DND-41 (cell line): ENCODE results near the gene LAMB4.

ENCODE experiments used
- EZH2 ChIP-seq: IDR thresholded peaks from 3 replicates; pipeline ENCODE4 v1.6.1; 2012; ENCODE audit warnings: borderline replicate concordance, low read depth, mild to moderate bottlenecking, moderate library complexity, low read length, inconsistent platforms; ENCODE audit not compliant: severe bottlenecking
- TF ChIP-seq, protein P1 (sequence below): IDR thresholded peaks from 2 replicates; pipeline ENCODE4 v1.5.1; 2012; ENCODE audit warnings: borderline replicate concordance, low read length, moderate library complexity, mild to moderate bottlenecking; ENCODE audit not compliant: poor library complexity, severe bottlenecking; ENCODE audit errors: extremely low read depth

DNA sequence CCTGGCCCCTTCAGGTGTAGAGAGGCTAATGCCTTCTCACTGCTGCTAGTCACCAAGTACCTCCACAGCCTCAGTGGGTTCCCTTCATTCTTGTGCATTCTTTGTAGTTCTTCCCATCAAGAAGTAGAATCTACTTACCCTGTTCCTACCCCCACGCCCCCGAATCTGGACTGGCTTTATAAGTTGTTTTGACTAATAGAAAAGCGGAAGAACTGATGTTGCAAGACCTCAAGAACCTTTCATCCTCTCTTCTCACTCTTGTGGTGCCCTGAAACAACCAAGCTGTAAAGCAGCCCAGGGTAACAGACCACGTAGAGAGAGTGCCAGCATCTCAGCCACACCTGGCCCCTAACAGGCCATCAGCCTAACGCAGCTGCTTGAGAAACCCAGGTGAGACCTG is 104.0 kb downstream of the LAMB4 start:
- TF ChIP-seq, protein P1, sequence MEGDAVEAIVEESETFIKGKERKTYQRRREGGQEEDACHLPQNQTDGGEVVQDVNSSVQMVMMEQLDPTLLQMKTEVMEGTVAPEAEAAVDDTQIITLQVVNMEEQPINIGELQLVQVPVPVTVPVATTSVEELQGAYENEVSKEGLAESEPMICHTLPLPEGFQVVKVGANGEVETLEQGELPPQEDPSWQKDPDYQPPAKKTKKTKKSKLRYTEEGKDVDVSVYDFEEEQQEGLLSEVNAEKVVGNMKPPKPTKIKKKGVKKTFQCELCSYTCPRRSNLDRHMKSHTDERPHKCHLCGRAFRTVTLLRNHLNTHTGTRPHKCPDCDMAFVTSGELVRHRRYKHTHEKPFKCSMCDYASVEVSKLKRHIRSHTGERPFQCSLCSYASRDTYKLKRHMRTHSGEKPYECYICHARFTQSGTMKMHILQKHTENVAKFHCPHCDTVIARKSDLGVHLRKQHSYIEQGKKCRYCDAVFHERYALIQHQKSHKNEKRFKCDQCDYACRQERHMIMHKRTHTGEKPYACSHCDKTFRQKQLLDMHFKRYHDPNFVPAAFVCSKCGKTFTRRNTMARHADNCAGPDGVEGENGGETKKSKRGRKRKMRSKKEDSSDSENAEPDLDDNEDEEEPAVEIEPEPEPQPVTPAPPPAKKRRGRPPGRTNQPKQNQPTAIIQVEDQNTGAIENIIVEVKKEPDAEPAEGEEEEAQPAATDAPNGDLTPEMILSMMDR, result no peak
- no peak for TF ChIP-seq EZH2
